Loucy (cell line): Measurements from ENCODE around the gene CALHM6.

Source experiments
- H2AFZ ChIP-seq: fragments of 200-600 bp; sonication (generic); 2 replicates; pipeline ENCODE4 v1.6.0; 2016; ENCODE audit warnings: antibody characterized with exemption, mild to moderate bottlenecking, low read length, moderate library complexity
- H3F3A ChIP-seq: fragments of 200-600 bp; 2 replicates; pipeline ENCODE4 v1.6.0; 2016; ENCODE audit warnings: antibody characterized with exemption, low read depth, mild to moderate bottlenecking
- H3K27me3 ChIP-seq: fragments of 200-600 bp; sonication (generic); 2 replicates; pipeline ENCODE4 v1.6.1; 2014; ENCODE audit warnings: low read length, mild to moderate bottlenecking; ENCODE audit not compliant: insufficient read depth, poor library complexity, severe bottlenecking
- H3K36me3 ChIP-seq: fragments of 200-600 bp; sonication (generic); 2 replicates; pipeline ENCODE4 v1.6.1; 2016; ENCODE audit warnings: low read length; ENCODE audit not compliant: insufficient read depth
- H3K4me1 ChIP-seq: fragments of 200-600 bp; sonication (generic); 2 replicates; pipeline ENCODE4 v1.5.1; 2014; ENCODE audit warnings: low read length, mild to moderate bottlenecking; ENCODE audit not compliant: insufficient read depth, poor library complexity, severe bottlenecking
- H3K4me2 ChIP-seq: fragments of 200-600 bp; sonication (generic); 2 replicates; pipeline ENCODE4 v1.6.0; 2014; ENCODE audit warnings: antibody characterized with exemption, low read length, low read depth, mild to moderate bottlenecking; ENCODE audit not compliant: poor library complexity, severe bottlenecking
- H3K4me3 ChIP-seq: fragments of 200-600 bp; sonication (generic); 2 replicates; pipeline ENCODE4 v1.5.1; 2014; ENCODE audit warnings: low read length, mild to moderate bottlenecking, mixed read lengths; ENCODE audit not compliant: poor library complexity, severe bottlenecking
- H3K79me2 ChIP-seq: fragments of 200-600 bp; sonication (generic); 2 replicates; pipeline ENCODE4 v1.6.1; 2014; ENCODE audit warnings: low read length; ENCODE audit not compliant: insufficient read depth
- H3K9ac ChIP-seq: fragments of 200-600 bp; sonication (generic); 2 replicates; pipeline ENCODE4 v1.6.0; 2014; ENCODE audit warnings: mild to moderate bottlenecking, low read depth, low read length, moderate library complexity; ENCODE audit not compliant: poor library complexity, severe bottlenecking
- H3K9me2 ChIP-seq: fragments of 200-600 bp; sonication (generic); replicated peaks from 2 replicates; pipeline ENCODE4 v1.6.1; 2016; ENCODE audit warnings: low read depth, low read length, mixed read lengths
- H3K9me3 ChIP-seq: fragments of 200-600 bp; sonication (generic); 2 replicates; pipeline ENCODE4 v1.6.1; 2014; ENCODE audit warnings: mild to moderate bottlenecking, antibody characterized with exemption, low read length, low read depth; ENCODE audit not compliant: insufficient read depth
- H4K20me1 ChIP-seq: fragments of 200-600 bp; sonication (generic); 2 replicates; pipeline ENCODE4 v1.6.0; 2014; ENCODE audit warnings: antibody characterized with exemption, low read length, mild to moderate bottlenecking; ENCODE audit not compliant: insufficient read depth, poor library complexity, severe bottlenecking
- CTCF ChIP-seq: fragments of 200-600 bp; sonication (generic); conservative IDR thresholded peaks from 2 replicates; pipeline ENCODE4 v1.5.1; 2014; ENCODE audit warnings: mild to moderate bottlenecking, antibody characterized with exemption, low read length
- EZH2phosphoT487 ChIP-seq: fragments of 200-600 bp; IDR thresholded peaks from 2 replicates; pipeline ENCODE4 v1.6.1; 2018; ENCODE audit warnings: antibody characterized with exemption, mild to moderate bottlenecking, moderate library complexity, borderline replicate concordance

The CALHM6 gene

DNA sequence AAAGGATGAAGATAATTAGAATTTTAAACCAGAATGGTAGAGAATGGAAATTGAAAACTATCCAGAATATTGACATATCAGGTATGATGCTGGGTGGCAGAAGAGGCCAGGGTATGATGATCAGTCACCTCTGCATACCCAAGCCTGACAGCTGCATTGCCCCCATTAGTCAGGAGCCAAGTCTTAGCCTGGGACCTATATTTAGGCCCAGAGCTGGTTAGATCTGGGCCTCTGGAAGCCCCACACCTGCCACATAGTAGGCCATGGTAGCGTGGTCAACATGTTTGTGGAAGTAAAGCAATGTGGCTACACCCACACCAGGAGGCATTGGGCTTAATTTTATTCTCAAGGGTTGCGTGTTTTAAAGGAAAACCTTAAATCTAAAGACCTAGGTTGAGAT lies 32.1 kb upstream of the CALHM6 start:
- Histone ChIP-seq H3K79me2 (no peaks in the 10 kb centered on the region), H3F3A (no peaks in the 10 kb centered on the region), H3K4me3 (no peak overlapping the region), H3K9ac (no peak overlapping the region), H3K27me3 (no peaks in the 10 kb centered on the region), H3K36me3 (no peaks in the 10 kb centered on the region), H3K4me1 (no peaks in the 10 kb centered on the region), H2AFZ (no peak overlapping the region), H3K9me2 (no peaks in the 10 kb centered on the region), H4K20me1 (no peaks in the 10 kb centered on the region), H3K4me2 (no peak overlapping the region), H3K9me3 (no peaks in the 10 kb centered on the region)
- no peak for TF ChIP-seq CTCF
- no peak for TF ChIP-seq EZH2phosphoT487

DNA sequence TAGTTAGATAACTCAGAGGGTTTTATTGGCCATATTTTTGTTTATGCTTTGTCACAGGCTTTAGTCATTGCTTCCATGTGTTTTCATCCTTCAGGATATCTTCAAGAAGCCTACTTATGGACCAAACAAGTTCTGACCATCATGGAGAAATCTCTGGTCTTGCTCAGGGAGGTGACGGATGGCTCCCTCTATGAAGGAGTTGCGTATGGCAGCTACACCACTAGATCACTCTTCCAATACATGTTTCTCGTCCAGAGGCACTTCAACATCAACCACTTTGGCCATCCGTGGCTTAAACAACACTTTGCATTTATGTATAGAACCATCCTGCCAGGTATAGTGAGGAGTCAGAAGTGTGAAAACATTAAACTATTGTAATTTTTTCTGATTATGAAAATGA lies 30.3 kb upstream of the CALHM6 start:
- Histone ChIP-seq H3K79me2 (no peaks in the 10 kb centered on the region), H3F3A (no peaks in the 10 kb centered on the region), H3K9me2 (no peaks in the 10 kb centered on the region), H3K27me3 (no peaks in the 10 kb centered on the region), H3K9me3 (no peaks in the 10 kb centered on the region), H3K4me2 (no peak overlapping the region), H2AFZ (no peak overlapping the region), H3K36me3 (no peaks in the 10 kb centered on the region), H3K9ac (no peak overlapping the region), H4K20me1 (no peaks in the 10 kb centered on the region), H3K4me1 (no peaks in the 10 kb centered on the region), H3K4me3 (no peak overlapping the region)
- TF ChIP-seq CTCF (no peak), EZH2phosphoT487 (no peak)

DNA sequence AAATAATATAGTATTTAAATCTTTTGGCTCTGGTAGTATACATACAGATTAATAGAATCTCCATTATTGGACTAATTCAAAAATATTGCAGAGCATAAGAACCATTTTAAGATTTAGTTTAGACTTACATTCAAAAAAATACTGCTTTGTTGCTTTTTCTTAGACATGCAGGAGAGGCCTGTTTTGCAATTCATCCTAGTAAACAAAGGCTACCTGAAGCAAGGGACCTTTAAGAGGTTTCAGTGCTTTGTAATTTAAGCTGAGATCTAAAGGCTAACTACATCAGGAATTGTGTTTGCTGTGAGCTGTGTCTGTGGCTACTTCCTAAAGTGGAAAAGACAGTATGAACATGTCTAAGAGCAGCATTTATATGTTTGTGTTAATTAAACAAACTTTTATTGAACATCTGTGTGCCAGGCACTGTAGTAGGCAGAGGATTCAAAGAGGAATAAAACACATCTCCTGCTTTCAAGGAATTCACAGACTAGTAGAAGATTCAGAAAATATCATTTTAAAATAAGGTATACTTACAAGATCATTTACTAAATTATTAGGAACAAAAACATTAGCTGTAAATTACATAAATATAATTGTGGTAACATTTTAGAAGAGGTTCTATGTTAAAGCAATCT lies 29.1 kb upstream of the CALHM6 start:
- H3K79me2 ChIP-seq = no peaks in the 10 kb centered on the region
- no peaks in the 10 kb centered on the region for H3K4me1 ChIP-seq
- no peak for TF ChIP-seq EZH2phosphoT487
- TF ChIP-seq CTCF = no peak
- H3F3A ChIP-seq = no peaks in the 10 kb centered on the region
- no peaks in the 10 kb centered on the region for H3K9me2 ChIP-seq
- no peaks in the 10 kb centered on the region for H3K36me3 ChIP-seq
- no peak overlapping the region for H2AFZ ChIP-seq
- H3K27me3 ChIP-seq = no peaks in the 10 kb centered on the region
- no peaks in the 10 kb centered on the region for H4K20me1 ChIP-seq
- H3K9me3 ChIP-seq = no peaks in the 10 kb centered on the region
- H3K4me3 ChIP-seq = no peak overlapping the region
- no peak overlapping the region for H3K4me2 ChIP-seq
- H3K9ac ChIP-seq = no peak overlapping the region
